Limb (tissue), 2 donors: ENCODE results near the gene TAF10.

Experiments
- DNase-seq, 2 donors: peaks; one replicate each; pipeline ENCODE4 v3.0.0-alpha.2; 2016; ENCODE audit errors: extremely low spot score in 2 of 2

TAF10 gene

GRCh38 chr11:6612213-6613041 is at the start of gene TAF10:
TSS of gene TAF10 (minus strand) at chr11:6612216. CDS start at chr11:6612189, 27 bp downstream.
- peak; percentile 97 for DNase-seq

- DNase-seq: no peak
These were observed 48.7 kb upstream of the TAF10 start for GRCh38 chr11:6660712-6661111.

GRCh38 chr11:6658647-6659046 is 46.6 kb upstream of the TAF10 start:
- DNase-seq: no peak

- DNase-seq: no peak
These were observed 45.3 kb upstream of the TAF10 start for GRCh38 chr11:6657346-6657745.

- DNase-seq: no peak
These were observed 44.9 kb upstream of the TAF10 start for GRCh38 chr11:6656936-6657335.

- DNase-seq: no peak
These were observed 44.5 kb upstream of the TAF10 start for GRCh38 chr11:6656584-6656915.

GRCh38 chr11:6655790-6656583 is 44.0 kb upstream of the TAF10 start, which contains the start of gene DCHS1:
TSS of gene DCHS1 (minus strand) at chr11:6655809. CDS start at chr11:6641613, 14,196 bp downstream.
- DNase-seq: peak; percentile 48 to 87

- DNase-seq: peak in 1 of 2 donors; percentile 82
These were observed 43.2 kb upstream of the TAF10 start for GRCh38 chr11:6655020-6655789.

GRCh38 chr11:6654281-6655019 is 42.4 kb upstream of the TAF10 start:
- peak in 1 of 2 donors; percentile 53 for DNase-seq

- DNase-seq: no peak
These were observed 41.6 kb upstream of the TAF10 start for GRCh38 chr11:6653656-6654055.

- no peak for DNase-seq
These were observed 41.1 kb upstream of the TAF10 start for GRCh38 chr11:6653097-6653496.

GRCh38 chr11:6652182-6652581 is 40.2 kb upstream of the TAF10 start:
- no peak for DNase-seq

- DNase-seq: no peak
These were observed 39.0 kb upstream of the TAF10 start for GRCh38 chr11:6650980-6651379.

GRCh38 chr11:6650104-6650503 is 38.1 kb upstream of the TAF10 start:
- DNase-seq: no peak

GRCh38 chr11:6648501-6648900 is 36.5 kb upstream of the TAF10 start:
- no peak for DNase-seq

GRCh38 chr11:6647836-6648235 is 35.8 kb upstream of the TAF10 start:
- no peak for DNase-seq

- DNase-seq: peak; percentile 63 to 65
These were observed 35.1 kb upstream of the TAF10 start for GRCh38 chr11:6646918-6647679.

GRCh38 chr11:6646576-6646917 is 34.5 kb upstream of the TAF10 start:
- peak; percentile 84 to 88 for DNase-seq

GRCh38 chr11:6646071-6646470 is 34.1 kb upstream of the TAF10 start:
- DNase-seq: peak in 1 of 2 donors; percentile 44

- DNase-seq: no peak
These were observed 30.9 kb upstream of the TAF10 start for GRCh38 chr11:6642957-6643356.
